G401.6 (cell line): Measurements from ENCODE around the gene FSHR.

Experiments
- FAIRE-seq: peaks from 2 replicates; lab custom pipeline; 2012; peaks lifted over from hg19 to GRCh38; lab: Jason Lieb, UNC

The FSHR gene

GRCh38 chr2:49032126-49032525 lies 122.2 kb downstream of the FSHR start:
- FAIRE-seq = no peak

GRCh38 chr2:49029406-49029805 lies 124.9 kb downstream of the FSHR start:
- no peak for FAIRE-seq

- FAIRE-seq = no peak
Measured at GRCh38 chr2:49028101-49028500, 126.2 kb downstream of the FSHR start.

- FAIRE-seq = no peak
Measured at GRCh38 chr2:49026706-49027105, 127.6 kb downstream of the FSHR start.

GRCh38 chr2:49021271-49021670 lies 133.0 kb downstream of the FSHR start:
- FAIRE-seq = no peak

GRCh38 chr2:49005261-49005660 lies 149.1 kb downstream of the FSHR start:
- no peak for FAIRE-seq

- no peak for FAIRE-seq
Measured at GRCh38 chr2:49004036-49004626, 150.2 kb downstream of the FSHR start.

GRCh38 chr2:49003201-49003600 lies 151.1 kb downstream of the FSHR start:
- no peak for FAIRE-seq

GRCh38 chr2:49002750-49003149 lies 151.6 kb downstream of the FSHR start:
- FAIRE-seq = no peak

- FAIRE-seq = no peak
Measured at GRCh38 chr2:49000695-49001094, 153.6 kb downstream of the FSHR start.

GRCh38 chr2:48998449-48998848 lies 155.9 kb downstream of the FSHR start:
- no peak for FAIRE-seq

- FAIRE-seq = no peak
Measured at GRCh38 chr2:48993576-48993975, 160.7 kb downstream of the FSHR start.

GRCh38 chr2:48991415-48992131 lies 162.7 kb downstream of the FSHR start:
- FAIRE-seq = no peak

- FAIRE-seq = no peak
Measured at GRCh38 chr2:48984922-48985321, 169.4 kb downstream of the FSHR start.

GRCh38 chr2:48983551-48983950 lies 170.8 kb downstream of the FSHR start:
- FAIRE-seq = no peak

GRCh38 chr2:48982887-48983435 lies 171.4 kb downstream of the FSHR start:
- FAIRE-seq = no peak

- FAIRE-seq = no peak
Measured at GRCh38 chr2:48980846-48981245, 173.5 kb downstream of the FSHR start.

GRCh38 chr2:48979691-48980090 lies 174.6 kb downstream of the FSHR start:
- FAIRE-seq = no peak

GRCh38 chr2:48978131-48978530 lies 176.2 kb downstream of the FSHR start:
- FAIRE-seq = no peak

GRCh38 chr2:48971801-48972200 lies 182.5 kb downstream of the FSHR start:
- FAIRE-seq = no peak

GRCh38 chr2:48968011-48968410 lies 186.3 kb downstream of the FSHR start:
- FAIRE-seq = no peak

GRCh38 chr2:48965204-48965603 lies 189.1 kb downstream of the FSHR start:
- FAIRE-seq = no peak

GRCh38 chr2:48961009-48961408 lies 193.3 kb downstream of the FSHR start:
- FAIRE-seq = no peak

- no peak for FAIRE-seq
Measured at GRCh38 chr2:48954935-48955334, 199.4 kb downstream of the FSHR start.
